Measurements from ENCODE around the gene ELAVL1. TPM values are rescaled to one million over a fixed set of nuclear protein-coding genes. Genes with fewer than 3 reads are reported as not detected.

The ELAVL1 gene
- total RNA-seq, 1 experiment from 2014 or later, result 58.1 TPM

GRCh38 chr19:7979011-7979410, 26.4 kb downstream of the ELAVL1 start:
- Mint-ChIP-seq H3K9me3 (ENCODE audit: unreplicated experiment) (no peaks in the 10 kb centered on the region), H3K4me3 (ENCODE audit: unreplicated experiment) (no peak overlapping the region), H3K27ac (ENCODE audit: low read depth, unreplicated experiment) (no peak overlapping the region), H3K36me3 (ENCODE audit: insufficient read depth, unreplicated experiment) (peaks cover 56% of the 10 kb centered on the region), H3K27me3 (ENCODE audit: insufficient read depth, unreplicated experiment) (no peaks in the 10 kb centered on the region), H3K4me1 (ENCODE audit: insufficient read depth, unreplicated experiment) (peaks cover 2% of the 10 kb centered on the region)
- intact Hi-C loops (cut with micrococcal nuclease), result loop anchor here (10.0 kb wide), 1 partner anchor 176 kb away; no protein-coding TSS in a partner anchor
- BruUV-seq (replicated peaks), result no TSS peak
- DNase-seq (ENCODE audit: unreplicated experiment), result no peak
- ChIA-PET POLR2A (no interaction called here), CTCF (no interaction called here)
- TF ChIP-seq, protein P1, sequence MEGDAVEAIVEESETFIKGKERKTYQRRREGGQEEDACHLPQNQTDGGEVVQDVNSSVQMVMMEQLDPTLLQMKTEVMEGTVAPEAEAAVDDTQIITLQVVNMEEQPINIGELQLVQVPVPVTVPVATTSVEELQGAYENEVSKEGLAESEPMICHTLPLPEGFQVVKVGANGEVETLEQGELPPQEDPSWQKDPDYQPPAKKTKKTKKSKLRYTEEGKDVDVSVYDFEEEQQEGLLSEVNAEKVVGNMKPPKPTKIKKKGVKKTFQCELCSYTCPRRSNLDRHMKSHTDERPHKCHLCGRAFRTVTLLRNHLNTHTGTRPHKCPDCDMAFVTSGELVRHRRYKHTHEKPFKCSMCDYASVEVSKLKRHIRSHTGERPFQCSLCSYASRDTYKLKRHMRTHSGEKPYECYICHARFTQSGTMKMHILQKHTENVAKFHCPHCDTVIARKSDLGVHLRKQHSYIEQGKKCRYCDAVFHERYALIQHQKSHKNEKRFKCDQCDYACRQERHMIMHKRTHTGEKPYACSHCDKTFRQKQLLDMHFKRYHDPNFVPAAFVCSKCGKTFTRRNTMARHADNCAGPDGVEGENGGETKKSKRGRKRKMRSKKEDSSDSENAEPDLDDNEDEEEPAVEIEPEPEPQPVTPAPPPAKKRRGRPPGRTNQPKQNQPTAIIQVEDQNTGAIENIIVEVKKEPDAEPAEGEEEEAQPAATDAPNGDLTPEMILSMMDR (IDR thresholded peaks at IDR 0.05; ENCODE audit: unreplicated experiment), result no peak

DNA sequence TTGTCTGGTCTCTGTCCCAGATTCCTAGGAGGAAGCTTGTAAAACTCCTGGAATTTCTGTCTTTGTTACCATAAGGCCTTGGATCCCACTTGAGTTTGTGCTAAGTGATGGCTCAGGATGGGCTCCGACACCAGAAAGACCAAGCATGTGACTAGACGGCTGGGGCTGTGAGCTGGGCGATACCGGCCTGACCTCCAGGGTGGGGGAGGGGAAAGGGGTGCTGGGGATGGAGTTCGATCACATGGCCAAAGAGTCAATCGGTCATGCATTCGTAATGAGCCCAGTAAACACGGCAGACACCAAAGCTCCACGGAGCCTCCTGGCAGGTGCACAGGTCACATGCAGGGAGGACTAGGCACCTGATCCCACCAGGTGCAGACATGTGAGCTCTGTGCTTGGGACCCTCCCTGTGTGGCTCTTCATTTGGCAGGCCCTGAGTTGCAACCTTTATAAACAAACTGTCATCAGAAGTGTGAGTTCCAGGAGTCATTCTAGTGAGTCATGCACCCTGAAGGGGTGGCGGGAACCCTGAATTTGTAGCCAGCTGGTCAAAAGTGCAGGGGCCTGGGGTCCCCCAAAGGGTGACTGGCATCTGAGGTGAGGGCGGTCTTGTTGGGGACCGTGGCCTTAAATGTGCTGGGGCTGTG, 27.1 kb downstream of the ELAVL1 start:
- intact Hi-C loops (cut with micrococcal nuclease), result loop anchor here (10.0 kb wide), 1 partner anchor 176 kb away; no protein-coding TSS in a partner anchor
- Mint-ChIP-seq H3K9me3 (ENCODE audit: unreplicated experiment) (no peaks in the 10 kb centered on the region), H3K4me1 (ENCODE audit: insufficient read depth, unreplicated experiment) (no peaks in the 10 kb centered on the region), H3K27me3 (ENCODE audit: insufficient read depth, unreplicated experiment) (no peaks in the 10 kb centered on the region), H3K36me3 (ENCODE audit: insufficient read depth, unreplicated experiment) (peaks cover 56% of the 10 kb centered on the region), H3K4me3 (ENCODE audit: unreplicated experiment) (no peak overlapping the region), H3K27ac (ENCODE audit: low read depth, unreplicated experiment) (no peak overlapping the region)
- POLR2A ChIA-PET, result interaction anchor here (0.6 kb wide), 1 partner anchor 145 kb away, joined by 3 read pairs; no protein-coding TSS in a partner anchor
- TF ChIP-seq, protein P1 (IDR thresholded peaks at IDR 0.05; ENCODE audit: unreplicated experiment), result no peak
- peak; percentile 20 for DNase-seq (ENCODE audit: unreplicated experiment)
- CTCF ChIA-PET, result interaction anchor here (1.3 to 2.2 kb wide), 2 partner anchors 22 to 24 kb away, joined by 3 to 12 read pairs; no protein-coding TSS in a partner anchor
- no TSS peak for BruUV-seq (replicated peaks)

DNA sequence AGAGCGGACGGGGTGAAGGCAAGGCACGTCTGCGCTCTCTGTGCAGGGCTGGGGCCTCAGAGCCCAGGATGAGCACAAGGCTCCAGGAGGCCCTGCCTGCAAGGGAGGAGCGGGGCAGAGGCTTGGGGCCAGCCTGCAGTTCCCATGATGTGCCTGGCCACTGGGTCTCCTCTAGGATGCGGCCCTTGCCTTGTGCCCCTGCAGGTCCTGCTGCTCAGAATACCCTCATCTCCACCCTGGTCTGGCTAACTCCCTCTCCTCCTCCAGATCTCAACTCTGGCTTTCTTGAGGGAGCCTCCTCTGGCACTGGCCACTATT, 27.8 kb downstream of the ELAVL1 start:
- no TSS peak for BruUV-seq (replicated peaks)
- POLR2A ChIA-PET, result interaction anchor here (0.6 kb wide), 1 partner anchor 144 kb away, joined by 3 read pairs; no protein-coding TSS in a partner anchor
- Mint-ChIP-seq H3K9me3 (ENCODE audit: unreplicated experiment) (no peaks in the 10 kb centered on the region), H3K4me3 (ENCODE audit: unreplicated experiment) (no peak overlapping the region), H3K36me3 (ENCODE audit: insufficient read depth, unreplicated experiment) (peaks cover 59% of the 10 kb centered on the region), H3K27ac (ENCODE audit: low read depth, unreplicated experiment) (no peak overlapping the region), H3K4me1 (ENCODE audit: insufficient read depth, unreplicated experiment) (no peaks in the 10 kb centered on the region), H3K27me3 (ENCODE audit: insufficient read depth, unreplicated experiment) (no peaks in the 10 kb centered on the region)
- CTCF ChIA-PET, result interaction anchor here (0.9 to 2.2 kb wide), 3 partner anchors 23 to 377 kb away, joined by 3 to 12 read pairs (median 3); no protein-coding TSS in a partner anchor
- no peak for DNase-seq (ENCODE audit: unreplicated experiment)
- TF ChIP-seq, protein P1 (IDR thresholded peaks at IDR 0.05; ENCODE audit: unreplicated experiment), result no peak
- intact Hi-C loops (cut with micrococcal nuclease), result loop anchor here (10.0 kb wide), 1 partner anchor 177 kb away; no protein-coding TSS in a partner anchor

GRCh38 chr19:7977021-7977722, 28.3 kb downstream of the ELAVL1 start:
- Mint-ChIP-seq H3K36me3 (ENCODE audit: insufficient read depth, unreplicated experiment) (peaks cover 54% of the 10 kb centered on the region), H3K4me1 (ENCODE audit: insufficient read depth, unreplicated experiment) (no peaks in the 10 kb centered on the region), H3K27me3 (ENCODE audit: insufficient read depth, unreplicated experiment) (no peaks in the 10 kb centered on the region), H3K27ac (ENCODE audit: low read depth, unreplicated experiment) (no peak overlapping the region), H3K4me3 (ENCODE audit: unreplicated experiment) (no peak overlapping the region), H3K9me3 (ENCODE audit: unreplicated experiment) (no peaks in the 10 kb centered on the region)
- TF ChIP-seq, protein P1 (IDR thresholded peaks at IDR 0.05; ENCODE audit: unreplicated experiment), result no peak
- intact Hi-C loops (cut with micrococcal nuclease), result loop anchor here (10.0 kb wide), 1 partner anchor 178 kb away; no protein-coding TSS in a partner anchor
- ChIA-PET CTCF (interaction anchor here (0.5 to 2.2 kb wide), 4 partner anchors 23 to 377 kb away, joined by 3 to 12 read pairs (median 3); no protein-coding TSS in a partner anchor), POLR2A (interaction anchor here (0.7 kb wide), 1 partner anchor 742 kb away, joined by 3 read pairs; no protein-coding TSS in a partner anchor)
- BruUV-seq (replicated peaks), result no TSS peak
- no peak for DNase-seq (ENCODE audit: unreplicated experiment)

Measured in MCF 10A (cell line).